NT2/D1 (cell line): ENCODE results near the gene TNS3.
"Not testable (repeated sequence)": the region's sequence is repeated elsewhere in the genome, so short reads cannot be mapped to it uniquely, and the experiment has no call there.

Source experiments
- DNase-seq: peaks from one replicate; pipeline ENCODE4 v3.0.0-alpha.2; 2011; ENCODE audit warnings: low read depth, low spot score
- H3K27me3 ChIP-seq: 2 replicates; pipeline ENCODE4 v1.6.0; 2011; ENCODE audit warnings: mild to moderate bottlenecking; ENCODE audit not compliant: insufficient read length, insufficient read depth
- H3K36me3 ChIP-seq: 2 replicates; pipeline ENCODE4 v1.6.1; 2011; ENCODE audit warnings: mild to moderate bottlenecking, low read length, mixed read lengths; ENCODE audit not compliant: insufficient read depth, insufficient read length
- H3K4me1 ChIP-seq: 2 replicates; pipeline ENCODE4 v1.5.1; 2011; ENCODE audit not compliant: insufficient read depth, insufficient read length
- H3K4me3 ChIP-seq: 2 replicates; pipeline ENCODE4 v1.5.1; 2011; ENCODE audit warnings: low read depth; ENCODE audit not compliant: insufficient read length
- H3K9ac ChIP-seq: 2 replicates; pipeline ENCODE4 v1.6.0; 2011; ENCODE audit warnings: low read depth; ENCODE audit not compliant: insufficient read length
- H3K9me3 ChIP-seq: 2 replicates; pipeline ENCODE4 v1.5.1; 2011; ENCODE audit warnings: mild to moderate bottlenecking, low read length; ENCODE audit not compliant: insufficient read depth
- SUZ12 ChIP-seq: IDR thresholded peaks from 2 replicates; pipeline ENCODE4 v1.6.1; 2011; ENCODE audit not compliant: insufficient read length, insufficient read depth; ENCODE audit errors: extremely low read depth
- YY1 ChIP-seq: IDR thresholded peaks from 2 replicates; pipeline ENCODE4 v1.6.1; 2011; ENCODE audit not compliant: insufficient read length, insufficient read depth
- ZNF274 ChIP-seq: IDR thresholded peaks from 2 replicates; pipeline ENCODE4 v1.6.1; 2011; ENCODE audit warnings: mild to moderate bottlenecking, low read depth, low read length

TNS3 gene

DNA sequence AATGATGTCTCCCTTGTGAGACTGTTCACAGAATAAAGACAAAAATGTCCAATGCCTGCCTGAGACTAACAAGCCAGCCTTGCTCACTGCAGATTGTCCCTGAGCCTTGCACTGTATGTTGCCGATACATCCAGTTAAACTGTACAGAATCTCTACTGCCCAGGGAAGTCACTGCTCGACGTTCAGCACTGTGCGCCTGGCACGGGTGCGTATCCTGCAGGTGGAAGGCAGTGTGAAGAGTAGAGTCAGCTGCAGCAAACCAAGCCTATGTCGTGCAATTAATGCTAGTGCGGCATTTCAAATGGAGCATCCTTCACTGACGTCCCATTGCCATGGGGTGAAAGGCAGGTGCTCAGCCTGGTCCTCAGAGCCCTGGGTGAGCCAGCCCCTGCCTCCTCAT is 132.9 kb downstream of the TNS3 start:
- TF ChIP-seq SUZ12 (no peak), YY1 (no peak), ZNF274 (no peak)
- no peaks in the 10 kb centered on the region for H3K9me3 ChIP-seq
- H3K36me3 ChIP-seq, result peaks cover 24% of the 10 kb centered on the region
- no peak overlapping the region for H3K9ac ChIP-seq
- H3K4me3 ChIP-seq, result no peak overlapping the region
- H3K27me3 ChIP-seq, result no peaks in the 10 kb centered on the region
- no peak for DNase-seq
- peaks cover 7% of the 10 kb centered on the region for H3K4me1 ChIP-seq

DNA sequence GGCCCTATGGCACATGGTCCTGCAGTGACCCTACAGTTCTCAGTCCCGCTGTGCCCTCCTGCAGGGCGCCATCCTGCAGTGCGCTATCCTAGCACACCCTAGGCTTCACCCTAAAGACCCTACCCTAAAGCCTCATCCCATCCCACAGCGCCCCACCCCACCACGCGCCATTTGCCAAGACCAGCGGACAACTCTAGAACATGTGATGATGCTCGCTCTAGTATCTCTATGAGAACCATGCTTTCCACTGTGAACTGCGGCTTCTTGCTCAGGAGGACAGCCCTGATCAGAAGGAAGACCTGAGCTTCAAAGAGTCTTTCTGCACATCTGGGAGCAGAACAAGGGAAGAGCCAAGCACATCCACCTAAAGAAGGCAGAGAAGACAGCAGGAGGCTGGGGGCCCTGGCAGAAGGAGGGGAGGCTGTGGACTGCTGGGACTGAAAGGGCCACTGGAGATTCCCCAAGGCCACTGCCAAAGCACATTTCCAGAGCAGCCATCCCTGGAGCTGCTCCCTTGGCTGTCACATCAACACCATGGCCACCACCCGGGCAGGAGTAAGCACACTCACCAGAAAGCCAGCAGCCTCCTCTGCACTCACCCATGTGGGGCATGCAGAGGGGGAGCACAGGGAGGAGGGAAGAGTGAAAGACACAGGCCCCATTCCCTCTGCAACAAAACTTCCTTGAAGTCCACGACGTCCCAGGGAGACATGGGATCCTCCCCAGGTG is 134.1 kb downstream of the TNS3 start:
- peaks cover 24% of the 10 kb centered on the region for H3K36me3 ChIP-seq
- H3K4me1 ChIP-seq, result peaks cover 5% of the 10 kb centered on the region
- H3K4me3 ChIP-seq, result no peak overlapping the region
- H3K9me3 ChIP-seq, result no peaks in the 10 kb centered on the region
- H3K9ac ChIP-seq, result no peak overlapping the region
- no peaks in the 10 kb centered on the region for H3K27me3 ChIP-seq
- no peak for DNase-seq
- no peak for TF ChIP-seq ZNF274
- TF ChIP-seq YY1, result no peak
- TF ChIP-seq SUZ12, result no peak

DNA sequence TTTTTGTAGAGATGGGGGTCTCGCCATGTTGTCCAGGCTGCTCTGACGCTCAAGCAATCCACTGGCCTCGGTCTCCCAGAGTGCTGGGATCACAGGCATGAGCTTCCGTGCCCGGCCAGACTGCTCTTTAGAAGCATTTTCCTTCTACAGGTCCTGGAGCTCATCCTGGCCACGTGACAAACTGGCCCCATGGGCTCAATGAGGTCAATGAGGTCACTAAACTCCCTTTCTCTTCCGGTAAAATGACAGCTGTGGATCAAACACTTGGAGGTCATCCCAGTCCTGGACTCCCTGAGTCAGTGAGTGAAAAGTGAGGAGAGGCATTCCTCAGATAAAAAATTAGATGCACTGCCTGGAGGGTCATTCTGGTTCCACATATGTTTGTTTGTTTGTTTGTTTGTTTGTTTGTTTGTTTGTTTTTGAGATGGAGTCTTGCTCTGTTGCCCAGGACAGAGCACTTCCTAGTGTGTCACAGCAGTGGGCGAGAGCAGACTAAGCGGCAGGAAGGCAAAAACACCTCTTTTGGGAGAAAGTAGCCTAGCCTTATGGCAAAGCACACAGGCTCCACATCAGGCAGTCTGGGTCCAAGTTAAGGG is 134.9 kb downstream of the TNS3 start:
- no peak for DNase-seq
- H3K36me3 ChIP-seq, result peaks cover 18% of the 10 kb centered on the region
- H3K4me1 ChIP-seq, result peaks cover 3% of the 10 kb centered on the region
- no peaks in the 10 kb centered on the region for H3K27me3 ChIP-seq
- H3K4me3 ChIP-seq, result no peak overlapping the region
- no peaks in the 10 kb centered on the region for H3K9me3 ChIP-seq
- no peak for TF ChIP-seq YY1
- no peak for TF ChIP-seq ZNF274
- TF ChIP-seq SUZ12, result no peak
- H3K9ac ChIP-seq, result no peak overlapping the region

GRCh38 chr7:47444376-47445098 is 137.4 kb downstream of the TNS3 start:
- Histone ChIP-seq H3K4me3 (no peak overlapping the region), H3K9ac (no peak overlapping the region), H3K36me3 (peaks cover 25% of the 10 kb centered on the region), H3K4me1 (peaks cover 2% of the 10 kb centered on the region), H3K9me3 (no peaks in the 10 kb centered on the region), H3K27me3 (no peaks in the 10 kb centered on the region)
- TF ChIP-seq SUZ12 (no peak), YY1 (no peak)
- no peak for DNase-seq

DNA sequence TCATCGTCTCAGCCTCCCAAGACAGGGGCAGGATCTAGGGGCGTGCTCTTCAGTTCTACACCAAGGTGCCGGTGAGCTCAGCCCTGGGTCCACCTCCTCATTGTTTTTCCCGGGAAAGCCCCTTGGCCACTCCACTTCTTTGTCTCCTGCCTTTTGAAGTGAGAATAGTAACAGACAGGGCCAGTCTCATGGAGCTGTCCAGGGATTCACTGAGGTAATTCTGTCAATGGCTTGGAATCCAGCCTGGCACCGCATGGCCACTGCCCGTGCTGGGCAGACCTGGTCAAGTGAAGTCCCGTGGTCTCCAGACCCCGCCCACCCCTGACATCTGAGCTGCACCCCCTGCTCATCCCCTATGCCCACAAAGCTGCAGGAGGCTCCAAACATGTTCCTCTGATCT is 138.9 kb downstream of the TNS3 start:
- peaks cover 2% of the 10 kb centered on the region for H3K4me1 ChIP-seq

GRCh38 chr7:47442605-47442865 is 139.4 kb downstream of the TNS3 start:
- Histone ChIP-seq H3K9me3 (no peaks in the 10 kb centered on the region), H3K4me3 (no peak overlapping the region), H3K27me3 (no peaks in the 10 kb centered on the region), H3K9ac (no peak overlapping the region), H3K4me1 (peaks cover 2% of the 10 kb centered on the region), H3K36me3 (peaks cover 31% of the 10 kb centered on the region)
- no peak for DNase-seq
- TF ChIP-seq ZNF274, result no peak
- no peak for TF ChIP-seq YY1
- TF ChIP-seq SUZ12, result no peak

More for the DNA sequence above, 138.9 kb downstream of the TNS3 start:
- Histone ChIP-seq H3K36me3 (peaks cover 33% of the 10 kb centered on the region), H3K4me3 (no peak overlapping the region), H3K9me3 (no peaks in the 10 kb centered on the region), H3K27me3 (no peaks in the 10 kb centered on the region), H3K9ac (no peak overlapping the region)
- TF ChIP-seq YY1, result no peak
- TF ChIP-seq ZNF274, result no peak
- no peak for TF ChIP-seq SUZ12
- DNase-seq, result no peak

DNA sequence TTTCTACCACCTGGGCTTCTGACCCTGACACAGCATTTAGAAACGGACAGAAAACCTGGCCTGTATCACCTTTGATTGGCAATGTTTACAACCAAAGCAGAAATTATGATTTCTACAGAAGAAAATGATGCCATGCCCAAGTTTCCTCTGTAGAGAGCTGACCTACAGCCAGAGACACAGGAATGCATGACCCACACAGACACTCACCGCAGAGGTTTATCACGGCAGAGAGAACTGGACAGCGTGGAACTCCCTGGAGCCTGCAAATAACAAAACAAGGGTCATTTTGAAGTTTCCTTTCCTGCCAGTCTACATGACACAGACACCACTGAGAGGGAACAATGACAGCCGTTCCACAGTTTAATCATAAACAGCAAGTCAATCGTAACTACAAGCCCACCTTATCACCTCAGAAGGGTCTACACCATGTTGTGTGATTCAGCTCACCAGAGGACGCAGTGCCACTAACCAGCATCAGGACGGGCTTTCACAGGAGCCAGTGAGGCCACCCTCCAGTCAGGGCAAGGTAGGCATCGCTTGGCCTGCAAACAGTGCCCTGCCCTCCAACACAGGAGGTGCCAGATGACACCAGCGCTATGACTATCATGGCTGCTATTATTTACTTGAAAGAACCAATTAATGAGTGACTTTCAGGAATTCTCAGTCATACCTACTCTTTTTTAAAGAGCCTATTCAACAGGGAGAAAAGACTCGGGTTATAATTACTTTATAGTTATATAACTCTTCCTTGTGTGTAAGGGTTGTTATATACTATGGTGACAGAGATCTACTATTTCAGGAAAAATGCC is 139.9 kb downstream of the TNS3 start:
- H3K36me3 ChIP-seq, result peaks cover 27% of the 10 kb centered on the region
- H3K9ac ChIP-seq, result no peak overlapping the region
- no peak for DNase-seq
- H3K27me3 ChIP-seq, result no peaks in the 10 kb centered on the region
- peaks cover 2% of the 10 kb centered on the region for H3K4me1 ChIP-seq
- no peaks in the 10 kb centered on the region for H3K9me3 ChIP-seq
- no peak overlapping the region for H3K4me3 ChIP-seq
- TF ChIP-seq SUZ12, result no peak
- no peak for TF ChIP-seq YY1
- TF ChIP-seq ZNF274, result no peak

DNA sequence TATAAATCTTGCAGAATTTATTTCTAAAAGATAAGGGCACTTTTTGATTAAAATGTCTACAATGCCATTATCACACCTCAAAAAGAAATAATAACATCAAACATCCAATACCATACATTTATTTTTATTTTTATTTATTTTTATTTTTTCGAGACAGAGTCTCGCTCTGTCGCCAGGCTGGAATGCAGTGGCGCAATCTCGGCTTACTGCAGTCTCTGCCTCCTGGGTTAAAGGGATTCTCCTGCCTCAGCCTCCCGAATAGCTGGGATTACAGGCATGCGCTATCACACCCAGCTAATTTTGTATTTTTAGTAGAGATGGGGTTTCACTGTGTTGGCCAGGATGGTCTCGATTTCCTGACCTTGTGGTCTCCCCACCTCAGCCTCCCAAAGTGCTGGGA is 140.9 kb downstream of the TNS3 start:
- not testable (repeated sequence) for H3K9me3 ChIP-seq, H3K9ac ChIP-seq, DNase-seq, H3K4me3 ChIP-seq, H3K27me3 ChIP-seq, H3K4me1 ChIP-seq
- H3K36me3 ChIP-seq, result peaks cover 35% of the 10 kb centered on the region
